Measurements from ENCODE around the gene NTRK3.

NTRK3 gene

DNA sequence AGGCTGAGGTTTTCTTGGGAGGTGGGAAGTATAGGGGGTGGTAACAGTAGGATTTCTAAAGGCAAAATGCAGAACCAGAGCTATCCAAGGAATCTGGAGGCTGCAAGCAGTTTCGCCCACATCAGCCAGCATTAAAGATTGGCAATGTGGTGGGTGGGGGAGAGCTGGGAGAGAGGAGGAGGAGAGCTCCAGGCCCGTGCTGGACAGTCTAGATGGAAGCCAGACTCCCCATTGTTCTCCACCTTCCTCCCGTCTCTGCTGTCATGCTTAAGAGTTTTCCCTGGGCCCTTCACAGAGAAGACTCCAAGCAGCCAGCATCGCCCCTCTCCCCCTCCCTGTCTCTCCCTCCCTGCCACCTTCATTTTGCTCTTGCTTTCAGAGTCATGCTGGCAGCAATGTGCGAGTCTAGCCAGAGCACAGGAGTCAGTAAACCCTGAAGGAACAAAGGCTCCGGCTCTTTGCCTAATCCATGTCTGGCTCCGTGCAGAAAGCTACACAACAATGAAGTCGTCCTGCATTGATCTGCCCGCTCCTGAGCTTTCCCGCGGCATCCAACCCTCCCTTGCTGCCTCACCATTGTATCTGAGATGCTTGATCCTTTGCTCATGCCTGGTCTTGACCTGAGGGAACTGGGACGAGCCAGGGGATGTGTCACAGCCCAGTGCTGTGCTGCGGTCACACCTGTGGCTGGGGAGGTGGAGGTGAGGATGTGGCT, 282.9 kb downstream of the NTRK3 start:
- peaks cover 5% of the 10 kb centered on the region for H3K27me3 ChIP-seq (ENCODE audit: insufficient read depth, poor library complexity, severe bottlenecking)
- DNase-seq (ENCODE audit: low spot score) (no peak), ATAC-seq (ENCODE audit: low read depth) (peak; percentile 80)

GRCh38 chr15:87971076-87971475, 285.5 kb downstream of the NTRK3 start:
- H3K9me3 ChIP-seq (ENCODE audit: severe bottlenecking) = no peaks in the 10 kb centered on the region
- no peak for TF ChIP-seq CTCF (IDR thresholded peaks at IDR 0.05; ENCODE audit: poor library complexity, severe bottlenecking)
- H3K4me3 ChIP-seq (ENCODE audit: severe bottlenecking) = no peak overlapping the region
- no peaks in the 10 kb centered on the region for H3K27me3 ChIP-seq (ENCODE audit: insufficient read depth, poor library complexity, severe bottlenecking)
- ATAC-seq (ENCODE audit: low read depth) (no peak), DNase-seq (ENCODE audit: low spot score) (no peak)
- H3K27ac ChIP-seq (ENCODE audit: poor library complexity, severe bottlenecking) = no peak overlapping the region
- no peaks in the 10 kb centered on the region for H3K4me1 ChIP-seq (ENCODE audit: insufficient read depth, poor library complexity, severe bottlenecking)
- no peaks in the 10 kb centered on the region for H3K36me3 ChIP-seq (ENCODE audit: low read depth)

More for the DNA sequence above, 282.9 kb downstream of the NTRK3 start:
- H3K27ac ChIP-seq (ENCODE audit: poor library complexity, severe bottlenecking) = no peak overlapping the region
- no peaks in the 10 kb centered on the region for H3K9me3 ChIP-seq (ENCODE audit: severe bottlenecking)
- no peak for TF ChIP-seq CTCF (IDR thresholded peaks at IDR 0.05; ENCODE audit: poor library complexity, severe bottlenecking)
- H3K4me3 ChIP-seq (ENCODE audit: severe bottlenecking) = no peak overlapping the region
- H3K4me1 ChIP-seq (ENCODE audit: insufficient read depth, poor library complexity, severe bottlenecking) = no peaks in the 10 kb centered on the region
- H3K36me3 ChIP-seq (ENCODE audit: low read depth) = no peaks in the 10 kb centered on the region

DNA sequence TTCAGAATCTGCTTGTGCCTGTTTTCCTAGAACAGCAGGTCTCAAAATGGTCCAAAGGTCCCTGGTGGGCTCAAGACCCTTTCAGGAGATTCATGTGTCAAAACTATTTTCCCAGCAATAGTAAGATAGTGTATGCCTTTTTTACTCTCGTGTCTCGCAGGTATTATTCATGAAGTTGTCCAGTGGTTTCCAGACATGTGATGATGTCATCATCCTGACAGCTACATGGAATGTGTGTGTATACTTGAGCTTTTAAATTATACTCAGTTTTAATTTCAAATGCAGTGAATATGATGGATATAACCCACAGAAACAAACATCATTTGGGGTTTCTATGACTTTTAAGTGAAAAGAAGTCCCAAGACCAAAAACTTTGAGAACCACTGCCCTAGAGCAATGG, 288.6 kb downstream of the NTRK3 start:
- H3K27me3 ChIP-seq (ENCODE audit: insufficient read depth, poor library complexity, severe bottlenecking) = no peaks in the 10 kb centered on the region
- H3K36me3 ChIP-seq (ENCODE audit: low read depth) = no peaks in the 10 kb centered on the region
- H3K4me3 ChIP-seq (ENCODE audit: severe bottlenecking) = no peak overlapping the region
- no peaks in the 10 kb centered on the region for H3K9me3 ChIP-seq (ENCODE audit: severe bottlenecking)
- ATAC-seq (ENCODE audit: low read depth) = peak; percentile 61; the same call in 2 of the 3 replicates
- no peak for TF ChIP-seq CTCF (IDR thresholded peaks at IDR 0.05; ENCODE audit: poor library complexity, severe bottlenecking)
- no peak overlapping the region for H3K27ac ChIP-seq (ENCODE audit: poor library complexity, severe bottlenecking)
- no peaks in the 10 kb centered on the region for H3K4me1 ChIP-seq (ENCODE audit: insufficient read depth, poor library complexity, severe bottlenecking)
- no peak for DNase-seq (ENCODE audit: low spot score)

DNA sequence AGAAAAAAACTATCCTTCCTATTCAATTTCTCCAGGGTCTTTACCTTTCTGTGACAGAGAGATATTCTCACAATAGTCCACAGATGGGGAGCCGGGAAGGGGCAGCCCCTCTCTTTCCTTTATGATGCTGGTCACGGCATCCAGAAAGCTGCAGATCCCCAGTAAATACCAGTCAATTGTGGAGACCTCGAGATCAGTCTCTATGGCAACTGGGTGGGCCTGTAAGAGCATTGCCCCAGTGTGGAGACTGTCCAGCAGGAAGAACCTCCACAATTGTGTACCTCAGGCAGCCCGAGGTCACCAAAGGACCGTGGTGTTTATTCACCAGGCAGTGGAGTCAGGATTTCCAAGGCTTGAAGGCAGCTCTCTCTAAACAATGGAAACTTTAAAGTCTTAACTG, 291.2 kb downstream of the NTRK3 start:
- Histone ChIP-seq H3K4me1 (ENCODE audit: insufficient read depth, poor library complexity, severe bottlenecking) (no peaks in the 10 kb centered on the region), H3K27me3 (ENCODE audit: insufficient read depth, poor library complexity, severe bottlenecking) (no peaks in the 10 kb centered on the region), H3K27ac (ENCODE audit: poor library complexity, severe bottlenecking) (no peak overlapping the region), H3K36me3 (ENCODE audit: low read depth) (no peaks in the 10 kb centered on the region), H3K4me3 (ENCODE audit: severe bottlenecking) (no peak overlapping the region), H3K9me3 (ENCODE audit: severe bottlenecking) (no peaks in the 10 kb centered on the region)
- no peak for ATAC-seq (ENCODE audit: low read depth)
- no peak for TF ChIP-seq CTCF (IDR thresholded peaks at IDR 0.05; ENCODE audit: poor library complexity, severe bottlenecking)
- DNase-seq (ENCODE audit: low spot score) = no peak

GRCh38 chr15:87962428-87962827, 294.1 kb downstream of the NTRK3 start:
- no peak for ATAC-seq (ENCODE audit: low read depth)
- no peak for TF ChIP-seq CTCF (IDR thresholded peaks at IDR 0.05; ENCODE audit: poor library complexity, severe bottlenecking)
- no peak overlapping the region for H3K4me3 ChIP-seq (ENCODE audit: severe bottlenecking)

More at GRCh38 chr15:87962428-87962827, 294.1 kb downstream of the NTRK3 start:
- H3K27ac ChIP-seq (ENCODE audit: poor library complexity, severe bottlenecking) = no peak overlapping the region
- no peaks in the 10 kb centered on the region for H3K4me1 ChIP-seq (ENCODE audit: insufficient read depth, poor library complexity, severe bottlenecking)
- DNase-seq (ENCODE audit: low spot score) = no peak
- no peaks in the 10 kb centered on the region for H3K36me3 ChIP-seq (ENCODE audit: low read depth)
- H3K9me3 ChIP-seq (ENCODE audit: severe bottlenecking) = no peaks in the 10 kb centered on the region
- H3K27me3 ChIP-seq (ENCODE audit: insufficient read depth, poor library complexity, severe bottlenecking) = peaks cover 6% of the 10 kb centered on the region

All from RWPE2 (cell line).